Stimulated activated CD8-positive, alpha-beta memory T cell treated with anti-CD3 and anti-CD28 coated beads, Interleukin-15, amount 100 ng/mL, for 1 hour (primary cell): ENCODE measurements around the gene HARS2.
A peak's percentile ranks its signal among the peaks of the same experiment; 100 is the strongest.
"Not testable (repeated sequence)": the region's sequence is repeated elsewhere in the genome, so short reads cannot be mapped to it uniquely, and the experiment has no call there.

Experiments used
- DNase-seq: peaks from one replicate; pipeline ENCODE4 v3.0.0-alpha.2; 2020; ENCODE audit warnings: low read depth

Gene HARS2

GRCh38 chr5:140700177-140701144 lies 9.2 kb downstream of the HARS2 start, which contains the start of gene ZMAT2:
TSS of gene ZMAT2 (plus strand) at chr5:140700447. CDS start at chr5:140700461, 14 bp downstream.
- peak; percentile 89 for DNase-seq

- DNase-seq = no peak
Observed at GRCh38 chr5:140707812-140708211, 16.6 kb downstream of the HARS2 start.

GRCh38 chr5:140708787-140709186 lies 17.5 kb downstream of the HARS2 start:
- DNase-seq = not testable (repeated sequence)

- peak; percentile 85 for DNase-seq
Observed at GRCh38 chr5:140710899-140711552, 19.8 kb downstream of the HARS2 start.

GRCh38 chr5:140711794-140712193 lies 20.5 kb downstream of the HARS2 start:
- no peak for DNase-seq

- DNase-seq = no peak
Observed at GRCh38 chr5:140713562-140714094, 22.4 kb downstream of the HARS2 start.

- not testable (repeated sequence) for DNase-seq
Observed at GRCh38 chr5:140716238-140716637, 25.0 kb downstream of the HARS2 start.

GRCh38 chr5:140718266-140718592 lies 27.0 kb downstream of the HARS2 start:
- DNase-seq = no peak

GRCh38 chr5:140720738-140721137 lies 29.5 kb downstream of the HARS2 start:
- not testable (repeated sequence) for DNase-seq

GRCh38 chr5:140721395-140721794 lies 30.1 kb downstream of the HARS2 start:
- not testable (repeated sequence) for DNase-seq

GRCh38 chr5:140725799-140726471 lies 34.7 kb downstream of the HARS2 start:
- DNase-seq = peak; percentile 18

GRCh38 chr5:140733098-140733497 lies 41.8 kb downstream of the HARS2 start:
- no peak for DNase-seq

GRCh38 chr5:140734354-140734753 lies 43.1 kb downstream of the HARS2 start:
- DNase-seq = no peak

GRCh38 chr5:140737486-140737885 lies 46.2 kb downstream of the HARS2 start:
- DNase-seq = no peak

- DNase-seq = no peak
Observed at GRCh38 chr5:140741967-140742366, 50.7 kb downstream of the HARS2 start.
